GM21737 (cell line): ENCODE measurements around the gene EPSTI1.
"Not testable (repeated sequence)": the region's sequence is repeated elsewhere in the genome, so short reads cannot be mapped to it uniquely, and the experiment has no call there.

Source experiments
- ATAC-seq: cut with Tn5 transposase; IDR thresholded peaks from one replicate; pipeline ENCODE4 v1.9.1; 2021; ENCODE audit warnings: mild to moderate bottlenecking, moderate library complexity; ENCODE audit not compliant: unreplicated experiment

Gene EPSTI1

GRCh38 chr13:42894765-42895243 lies 97.2 kb downstream of the EPSTI1 start:
- no peak for ATAC-seq

GRCh38 chr13:42893214-42893671 lies 98.8 kb downstream of the EPSTI1 start:
- ATAC-seq, result no peak

GRCh38 chr13:42892760-42893159 lies 99.3 kb downstream of the EPSTI1 start:
- no peak for ATAC-seq

- ATAC-seq, result no peak
Observed at GRCh38 chr13:42891591-42891990, 100.5 kb downstream of the EPSTI1 start.

GRCh38 chr13:42885325-42885724 lies 106.7 kb downstream of the EPSTI1 start:
- no peak for ATAC-seq

- no peak for ATAC-seq
Observed at GRCh38 chr13:42883771-42884467, 108.1 kb downstream of the EPSTI1 start.

GRCh38 chr13:42883142-42883541 lies 108.9 kb downstream of the EPSTI1 start:
- ATAC-seq, result no peak

GRCh38 chr13:42880056-42880605 lies 111.9 kb downstream of the EPSTI1 start:
- no peak for ATAC-seq

GRCh38 chr13:42878721-42879120 lies 113.3 kb downstream of the EPSTI1 start:
- ATAC-seq, result no peak

GRCh38 chr13:42876887-42877545 lies 115.0 kb downstream of the EPSTI1 start:
- ATAC-seq, result no peak

- ATAC-seq, result peak; percentile 94
Observed at GRCh38 chr13:42876270-42876714, 115.7 kb downstream of the EPSTI1 start.

- ATAC-seq, result no peak
Observed at GRCh38 chr13:42875475-42876269, 116.4 kb downstream of the EPSTI1 start.

GRCh38 chr13:42874221-42874620 lies 117.8 kb downstream of the EPSTI1 start:
- ATAC-seq, result no peak

GRCh38 chr13:42873081-42873480 lies 119.0 kb downstream of the EPSTI1 start:
- ATAC-seq, result no peak

GRCh38 chr13:42867232-42867631 lies 124.8 kb downstream of the EPSTI1 start:
- no peak for ATAC-seq

- ATAC-seq, result no peak
Observed at GRCh38 chr13:42865768-42866102, 126.3 kb downstream of the EPSTI1 start.

GRCh38 chr13:42864952-42865767 lies 126.9 kb downstream of the EPSTI1 start:
- no peak for ATAC-seq

GRCh38 chr13:42862370-42862769 lies 129.7 kb downstream of the EPSTI1 start:
- ATAC-seq, result not testable (repeated sequence)

- no peak for ATAC-seq
Observed at GRCh38 chr13:42860485-42860884, 131.6 kb downstream of the EPSTI1 start.

GRCh38 chr13:42859760-42860159 lies 132.3 kb downstream of the EPSTI1 start:
- no peak for ATAC-seq
